Measurements from ENCODE around the gene ABCC11.

The ABCC11 gene

GRCh38 chr16:48121276-48121675 is 126.1 kb downstream of the ABCC11 start:
- H3K4me3 Mint-ChIP-seq, result no peak overlapping the region
- peaks cover 10% of the 10 kb centered on the region for H3K4me1 Mint-ChIP-seq
- H3K27me3 Mint-ChIP-seq, result peaks cover 3% of the 10 kb centered on the region
- H3K9me3 Mint-ChIP-seq, result no peaks in the 10 kb centered on the region
- no peak overlapping the region for H3K27ac Mint-ChIP-seq
- H3K36me3 Mint-ChIP-seq, result no peaks in the 10 kb centered on the region

- Mint-ChIP-seq H3K4me1 (peaks cover 10% of the 10 kb centered on the region), H3K36me3 (no peaks in the 10 kb centered on the region), H3K27me3 (peaks cover 6% of the 10 kb centered on the region), H3K27ac (no peak overlapping the region), H3K4me3 (no peak overlapping the region), H3K9me3 (no peaks in the 10 kb centered on the region)
Measured at GRCh38 chr16:48118841-48119240, 128.5 kb downstream of the ABCC11 start.

GRCh38 chr16:48117217-48118105 is 129.9 kb downstream of the ABCC11 start:
- Mint-ChIP-seq H3K4me1 (peaks cover 2% of the 10 kb centered on the region), H3K4me3 (no peak overlapping the region), H3K27ac (no peak overlapping the region), H3K27me3 (peaks cover 6% of the 10 kb centered on the region), H3K36me3 (no peaks in the 10 kb centered on the region), H3K9me3 (no peaks in the 10 kb centered on the region)
